WTC11 (cell line): Measurements from ENCODE around the gene LY6G6F. TPM values are rescaled to one million over a fixed set of nuclear protein-coding genes. Genes with fewer than 3 reads are reported as not detected.

Experiments
- ATAC-seq: fragments of 200-7000 bp; cut with Tn5 transposase; 2 replicates; pipeline ENCODE4 v1.10.0; 2021; ENCODE audit warnings: mild to moderate bottlenecking, moderate library complexity
- CTCF ChIA-PET: fragments of 300-600 bp; sonication (Branson Sonifier 250); formaldehyde crosslinking; loops from one replicate; lab custom pipeline; 2021; ENCODE audit warnings: antibody characterized with exemption; lab: Charles Lee
- POLR2A ChIA-PET: fragments of 350-600 bp; sonication (Branson Sonifier 250); formaldehyde crosslinking; loops from one replicate; lab custom pipeline; 2021; ENCODE audit warnings: antibody characterized with exemption; lab: Charles Lee
- DNase-seq: peaks from one replicate; pipeline ENCODE4 v3.0.0; 2021; ENCODE audit warnings: low spot score
- H3K27ac Mint-ChIP-seq: 2 replicates; pipeline ENCODE4 v1.8.0; 2021; ENCODE audit warnings: mixed read lengths
- H3K27me3 Mint-ChIP-seq: 2 replicates; pipeline ENCODE4 v1.8.0; 2021; ENCODE audit warnings: low read depth, mild to moderate bottlenecking, moderate library complexity, mixed read lengths
- H3K36me3 Mint-ChIP-seq: 2 replicates; pipeline ENCODE4 v1.8.0; 2021; ENCODE audit warnings: mixed read lengths
- H3K4me1 Mint-ChIP-seq: 2 replicates; pipeline ENCODE4 v1.8.0; 2022; ENCODE audit warnings: mixed read lengths
- H3K4me3 Mint-ChIP-seq: 2 replicates; pipeline ENCODE4 v1.8.0; 2021; ENCODE audit warnings: mild to moderate bottlenecking, moderate library complexity, mixed read lengths
- H3K9me3 Mint-ChIP-seq: 2 replicates; pipeline ENCODE4 v1.8.0; 2021; ENCODE audit warnings: mixed read lengths
- FOXJ3 ChIP-seq: sonication (generic); formaldehyde crosslinking; IDR thresholded peaks from 2 replicates; pipeline ENCODE4 v1.9.0; 2021; ENCODE audit warnings: missing genetic modification reagents, mild to moderate bottlenecking, borderline replicate concordance
- HMGA2 ChIP-seq: fragments of 250-450 bp; sonication (Bioruptor Pico); IDR thresholded peaks from 2 replicates; pipeline ENCODE4 v1.4.0; 2021; ENCODE audit warnings: mild to moderate bottlenecking, moderate library complexity
- IRF2 ChIP-seq: sonication (generic); formaldehyde crosslinking; IDR thresholded peaks from 2 replicates; pipeline ENCODE4 v1.8.0; 2022; ENCODE audit warnings: low read depth, missing genetic modification reagents, borderline replicate concordance
- NR2C2 ChIP-seq: sonication (generic); formaldehyde crosslinking; IDR thresholded peaks from 2 replicates; pipeline ENCODE4 v1.8.0; 2022; ENCODE audit warnings: mild to moderate bottlenecking, missing genetic modification reagents
- RORB ChIP-seq: fragments of 250-450 bp; sonication (Bioruptor Pico); IDR thresholded peaks from 2 replicates; pipeline ENCODE4 v1.9.0; 2021; ENCODE audit warnings: mild to moderate bottlenecking
- SMAD4 ChIP-seq: sonication (generic); formaldehyde crosslinking; IDR thresholded peaks from 2 replicates; pipeline ENCODE4 v1.8.0; 2022; ENCODE audit warnings: mild to moderate bottlenecking, missing genetic modification reagents
- TEAD4 ChIP-seq: sonication (generic); formaldehyde crosslinking; IDR thresholded peaks from 2 replicates; pipeline ENCODE4 v1.8.0; 2022; ENCODE audit warnings: mild to moderate bottlenecking, missing genetic modification reagents
- ZNF317 ChIP-seq: sonication (generic); formaldehyde crosslinking; IDR thresholded peaks from 2 replicates; pipeline ENCODE4 v1.8.1; 2023; ENCODE audit warnings: low read depth, mild to moderate bottlenecking, moderate library complexity, missing genetic modification reagents, borderline replicate concordance
- ZNF396 ChIP-seq: fragments of 250-450 bp; sonication (Bioruptor Pico); IDR thresholded peaks from 2 replicates; pipeline ENCODE4 v1.8.0; 2021; ENCODE audit warnings: mild to moderate bottlenecking, moderate library complexity, borderline replicate concordance
- total RNA-seq: library from RNA; stranded (reverse); gene quantifications from 3 replicates; pipeline ENCODE4 v1.2.3, GENCODE V29; 2021
- TF ChIP-seq, protein P1 (sequence below): sonication (generic); formaldehyde crosslinking; IDR thresholded peaks from 2 replicates; pipeline ENCODE4 v1.8.1; 2022; ENCODE audit warnings: missing genetic modification reagents, borderline replicate concordance
- TF ChIP-seq, protein P2 (sequence below): fragments of 250-450 bp; sonication (Bioruptor Pico); IDR thresholded peaks from 2 replicates; pipeline ENCODE4 v1.9.0; 2021; ENCODE audit warnings: moderate library complexity, mild to moderate bottlenecking, inconsistent platforms, borderline replicate concordance
- TF ChIP-seq, protein P3 (sequence below): sonication (generic); formaldehyde crosslinking; IDR thresholded peaks from 2 replicates; pipeline ENCODE4 v1.8.1; 2023; ENCODE audit warnings: mild to moderate bottlenecking, missing genetic modification reagents, moderate library complexity
- TF ChIP-seq, protein P4 (sequence below): sonication (generic); formaldehyde crosslinking; IDR thresholded peaks from 2 replicates; pipeline ENCODE4 v1.8.1; 2022; ENCODE audit warnings: low read depth, missing genetic modification reagents, borderline replicate concordance
- TF ChIP-seq, protein P5 (sequence below): fragments of 250-450 bp; sonication (Bioruptor Pico); IDR thresholded peaks from 2 replicates; pipeline ENCODE4 v1.9.0; 2021; ENCODE audit warnings: mild to moderate bottlenecking
- TF ChIP-seq, protein P6 (sequence below): fragments of 250-450 bp; sonication (Bioruptor Pico); IDR thresholded peaks from 2 replicates; pipeline ENCODE4 v1.8.0; 2021; ENCODE audit warnings: mild to moderate bottlenecking
- TF ChIP-seq, protein P7 (sequence below): sonication (generic); formaldehyde crosslinking; IDR thresholded peaks from 2 replicates; pipeline ENCODE4 v1.8.1; 2022; ENCODE audit warnings: mild to moderate bottlenecking, moderate library complexity, missing genetic modification reagents

The LY6G6F gene
- total RNA-seq, 1 experiment from 2014 or later, result not detected

DNA sequence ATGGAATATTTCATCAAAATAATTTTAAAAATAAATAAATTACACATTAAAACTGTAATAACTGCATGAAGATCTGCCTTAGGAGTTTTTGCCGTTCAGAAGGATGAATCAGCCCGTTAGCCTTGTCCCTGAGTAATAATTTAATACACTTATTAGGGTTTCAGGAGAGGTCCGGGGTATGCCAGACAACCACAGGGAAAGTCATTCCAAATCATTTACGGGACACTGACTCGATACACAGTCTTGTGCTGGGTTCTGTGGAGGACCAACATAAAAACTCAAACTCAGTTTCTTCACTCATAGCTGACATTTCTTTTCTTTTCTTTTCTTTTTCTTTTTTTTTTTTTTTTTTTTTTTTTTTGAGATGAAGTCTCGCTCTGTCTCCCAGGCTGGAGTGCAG is 735 bp upstream of the LY6G6F start:
- no peak for TF ChIP-seq ZNF396 (CRISPR knock-in tag)
- Mint-ChIP-seq H3K36me3 (no peaks in the 10 kb centered on the region), H3K9me3 (no peaks in the 10 kb centered on the region), H3K4me1 (peaks cover 19% of the 10 kb centered on the region), H3K27me3 (peaks cover 7% of the 10 kb centered on the region; the same call in 1 of the 2 replicates), H3K4me3 (no peak overlapping the region), H3K27ac (no peak overlapping the region)
- no peak for DNase-seq
- no peak for ATAC-seq
- ChIA-PET POLR2A (no interaction called here), CTCF (interaction anchor here (0.6 to 1.4 kb wide), 5 partner anchors 32 to 1595 kb away, joined by 3 to 4 read pairs (median 3); partner anchors contain the start of gene GPANK1)

DNA sequence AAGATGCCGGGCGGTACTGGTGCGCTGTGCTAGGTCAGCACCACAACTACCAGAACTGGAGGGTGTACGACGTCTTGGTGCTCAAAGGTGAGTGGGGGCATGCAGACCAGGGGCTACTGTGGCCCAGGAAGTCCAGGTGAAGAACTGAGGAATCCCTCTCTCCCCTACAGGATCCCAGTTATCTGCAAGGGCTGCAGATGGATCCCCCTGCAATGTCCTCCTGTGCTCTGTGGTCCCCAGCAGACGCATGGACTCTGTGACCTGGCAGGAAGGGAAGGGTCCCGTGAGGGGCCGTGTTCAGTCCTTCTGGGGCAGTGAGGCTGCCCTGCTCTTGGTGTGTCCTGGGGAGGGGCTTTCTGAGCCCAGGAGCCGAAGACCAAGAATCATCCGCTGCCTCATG is 1.0 kb downstream of the LY6G6F start:
- H3K27ac Mint-ChIP-seq, result no peak overlapping the region
- POLR2A ChIA-PET, result no interaction called here
- peaks cover 7% of the 10 kb centered on the region; the same call in 1 of the 2 replicates for H3K27me3 Mint-ChIP-seq
- ATAC-seq, result no peak
- CTCF ChIA-PET, result no interaction called here
- no peak overlapping the region for H3K4me3 Mint-ChIP-seq
- no peak for DNase-seq
- H3K4me1 Mint-ChIP-seq, result peaks cover 13% of the 10 kb centered on the region
- no peaks in the 10 kb centered on the region for H3K9me3 Mint-ChIP-seq
- TF ChIP-seq RORB (CRISPR knock-in tag) (no peak), ZNF317 (CRISPR knock-in tag) (no peak), HMGA2 (CRISPR knock-in tag) (no peak), IRF2 (CRISPR knock-in tag) (no peak), ZNF396 (CRISPR knock-in tag) (no peak), TEAD4 (CRISPR knock-in tag) (no peak), FOXJ3 (no peak), SMAD4 (CRISPR knock-in tag) (no peak), NR2C2 (CRISPR knock-in tag) (no peak)
- TF ChIP-seq, protein P1, sequence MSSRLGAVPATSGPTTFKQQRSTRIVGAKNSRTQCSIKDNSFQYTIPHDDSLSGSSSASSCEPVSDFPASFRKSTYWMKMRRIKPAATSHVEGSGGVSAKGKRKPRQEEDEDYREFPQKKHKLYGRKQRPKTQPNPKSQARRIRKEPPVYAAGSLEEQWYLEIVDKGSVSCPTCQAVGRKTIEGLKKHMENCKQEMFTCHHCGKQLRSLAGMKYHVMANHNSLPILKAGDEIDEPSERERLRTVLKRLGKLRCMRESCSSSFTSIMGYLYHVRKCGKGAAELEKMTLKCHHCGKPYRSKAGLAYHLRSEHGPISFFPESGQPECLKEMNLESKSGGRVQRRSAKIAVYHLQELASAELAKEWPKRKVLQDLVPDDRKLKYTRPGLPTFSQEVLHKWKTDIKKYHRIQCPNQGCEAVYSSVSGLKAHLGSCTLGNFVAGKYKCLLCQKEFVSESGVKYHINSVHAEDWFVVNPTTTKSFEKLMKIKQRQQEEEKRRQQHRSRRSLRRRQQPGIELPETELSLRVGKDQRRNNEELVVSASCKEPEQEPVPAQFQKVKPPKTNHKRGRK (CRISPR knock-in tag), result no peak
- TF ChIP-seq, protein P2, sequence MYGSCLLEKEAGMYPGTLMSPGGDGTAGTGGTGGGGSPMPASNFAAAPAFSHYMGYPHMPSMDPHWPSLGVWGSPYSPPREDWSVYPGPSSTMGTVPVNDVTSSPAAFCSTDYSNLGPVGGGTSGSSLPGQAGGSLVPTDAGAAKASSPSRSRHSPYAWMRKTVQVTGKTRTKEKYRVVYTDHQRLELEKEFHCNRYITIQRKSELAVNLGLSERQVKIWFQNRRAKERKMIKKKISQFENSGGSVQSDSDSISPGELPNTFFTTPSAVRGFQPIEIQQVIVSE (CRISPR knock-in tag), result no peak
- TF ChIP-seq, protein P3, sequence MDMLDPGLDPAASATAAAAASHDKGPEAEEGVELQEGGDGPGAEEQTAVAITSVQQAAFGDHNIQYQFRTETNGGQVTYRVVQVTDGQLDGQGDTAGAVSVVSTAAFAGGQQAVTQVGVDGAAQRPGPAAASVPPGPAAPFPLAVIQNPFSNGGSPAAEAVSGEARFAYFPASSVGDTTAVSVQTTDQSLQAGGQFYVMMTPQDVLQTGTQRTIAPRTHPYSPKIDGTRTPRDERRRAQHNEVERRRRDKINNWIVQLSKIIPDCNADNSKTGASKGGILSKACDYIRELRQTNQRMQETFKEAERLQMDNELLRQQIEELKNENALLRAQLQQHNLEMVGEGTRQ (CRISPR knock-in tag), result no peak
- TF ChIP-seq, protein P4, sequence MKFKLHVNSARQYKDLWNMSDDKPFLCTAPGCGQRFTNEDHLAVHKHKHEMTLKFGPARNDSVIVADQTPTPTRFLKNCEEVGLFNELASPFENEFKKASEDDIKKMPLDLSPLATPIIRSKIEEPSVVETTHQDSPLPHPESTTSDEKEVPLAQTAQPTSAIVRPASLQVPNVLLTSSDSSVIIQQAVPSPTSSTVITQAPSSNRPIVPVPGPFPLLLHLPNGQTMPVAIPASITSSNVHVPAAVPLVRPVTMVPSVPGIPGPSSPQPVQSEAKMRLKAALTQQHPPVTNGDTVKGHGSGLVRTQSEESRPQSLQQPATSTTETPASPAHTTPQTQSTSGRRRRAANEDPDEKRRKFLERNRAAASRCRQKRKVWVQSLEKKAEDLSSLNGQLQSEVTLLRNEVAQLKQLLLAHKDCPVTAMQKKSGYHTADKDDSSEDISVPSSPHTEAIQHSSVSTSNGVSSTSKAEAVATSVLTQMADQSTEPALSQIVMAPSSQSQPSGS (CRISPR knock-in tag), result no peak
- TF ChIP-seq, protein P5, sequence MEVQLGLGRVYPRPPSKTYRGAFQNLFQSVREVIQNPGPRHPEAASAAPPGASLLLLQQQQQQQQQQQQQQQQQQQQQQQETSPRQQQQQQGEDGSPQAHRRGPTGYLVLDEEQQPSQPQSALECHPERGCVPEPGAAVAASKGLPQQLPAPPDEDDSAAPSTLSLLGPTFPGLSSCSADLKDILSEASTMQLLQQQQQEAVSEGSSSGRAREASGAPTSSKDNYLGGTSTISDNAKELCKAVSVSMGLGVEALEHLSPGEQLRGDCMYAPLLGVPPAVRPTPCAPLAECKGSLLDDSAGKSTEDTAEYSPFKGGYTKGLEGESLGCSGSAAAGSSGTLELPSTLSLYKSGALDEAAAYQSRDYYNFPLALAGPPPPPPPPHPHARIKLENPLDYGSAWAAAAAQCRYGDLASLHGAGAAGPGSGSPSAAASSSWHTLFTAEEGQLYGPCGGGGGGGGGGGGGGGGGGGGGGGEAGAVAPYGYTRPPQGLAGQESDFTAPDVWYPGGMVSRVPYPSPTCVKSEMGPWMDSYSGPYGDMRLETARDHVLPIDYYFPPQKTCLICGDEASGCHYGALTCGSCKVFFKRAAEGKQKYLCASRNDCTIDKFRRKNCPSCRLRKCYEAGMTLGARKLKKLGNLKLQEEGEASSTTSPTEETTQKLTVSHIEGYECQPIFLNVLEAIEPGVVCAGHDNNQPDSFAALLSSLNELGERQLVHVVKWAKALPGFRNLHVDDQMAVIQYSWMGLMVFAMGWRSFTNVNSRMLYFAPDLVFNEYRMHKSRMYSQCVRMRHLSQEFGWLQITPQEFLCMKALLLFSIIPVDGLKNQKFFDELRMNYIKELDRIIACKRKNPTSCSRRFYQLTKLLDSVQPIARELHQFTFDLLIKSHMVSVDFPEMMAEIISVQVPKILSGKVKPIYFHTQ (CRISPR knock-in tag), result no peak
- TF ChIP-seq, protein P6, sequence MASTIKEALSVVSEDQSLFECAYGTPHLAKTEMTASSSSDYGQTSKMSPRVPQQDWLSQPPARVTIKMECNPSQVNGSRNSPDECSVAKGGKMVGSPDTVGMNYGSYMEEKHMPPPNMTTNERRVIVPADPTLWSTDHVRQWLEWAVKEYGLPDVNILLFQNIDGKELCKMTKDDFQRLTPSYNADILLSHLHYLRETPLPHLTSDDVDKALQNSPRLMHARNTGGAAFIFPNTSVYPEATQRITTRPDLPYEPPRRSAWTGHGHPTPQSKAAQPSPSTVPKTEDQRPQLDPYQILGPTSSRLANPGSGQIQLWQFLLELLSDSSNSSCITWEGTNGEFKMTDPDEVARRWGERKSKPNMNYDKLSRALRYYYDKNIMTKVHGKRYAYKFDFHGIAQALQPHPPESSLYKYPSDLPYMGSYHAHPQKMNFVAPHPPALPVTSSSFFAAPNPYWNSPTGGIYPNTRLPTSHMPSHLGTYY (CRISPR knock-in tag), result no peak
- TF ChIP-seq, protein P7, sequence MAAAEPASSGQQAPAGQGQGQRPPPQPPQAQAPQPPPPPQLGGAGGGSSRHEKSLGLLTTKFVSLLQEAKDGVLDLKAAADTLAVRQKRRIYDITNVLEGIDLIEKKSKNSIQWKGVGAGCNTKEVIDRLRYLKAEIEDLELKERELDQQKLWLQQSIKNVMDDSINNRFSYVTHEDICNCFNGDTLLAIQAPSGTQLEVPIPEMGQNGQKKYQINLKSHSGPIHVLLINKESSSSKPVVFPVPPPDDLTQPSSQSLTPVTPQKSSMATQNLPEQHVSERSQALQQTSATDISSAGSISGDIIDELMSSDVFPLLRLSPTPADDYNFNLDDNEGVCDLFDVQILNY (CRISPR knock-in tag), result no peak
- no peaks in the 10 kb centered on the region for H3K36me3 Mint-ChIP-seq
